ENCODE results near the gene KIF26B.
"Not testable (repeated sequence)": the region's sequence is repeated elsewhere in the genome, so short reads cannot be mapped to it uniquely, and the experiment has no call there.

The KIF26B gene

DNA sequence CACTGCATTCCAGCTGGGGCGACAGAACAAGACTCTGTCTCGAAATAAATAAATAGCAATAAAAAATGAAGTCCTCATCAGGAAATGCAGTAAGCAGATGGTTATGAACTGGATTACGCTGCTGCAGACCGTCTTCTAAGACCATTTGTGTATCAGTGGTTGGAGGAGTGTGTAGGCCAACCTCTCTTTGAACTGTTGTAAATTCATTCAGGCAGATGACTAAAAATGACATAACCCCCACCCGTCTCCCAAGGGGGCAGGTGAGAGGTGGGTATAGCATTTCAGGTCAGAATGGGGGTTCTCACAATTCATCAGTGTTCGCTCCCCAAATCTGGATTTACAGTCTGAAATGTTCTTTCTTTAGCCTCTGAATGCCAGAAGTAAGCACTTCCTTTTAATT is 177.3 kb downstream of the KIF26B start:
- in situ Hi-C loops (cut with MboI; ENCODE audit: low sequenced_read_pairs, unreplicated experiment): no loop called here
- TF ChIP-seq, protein P1, sequence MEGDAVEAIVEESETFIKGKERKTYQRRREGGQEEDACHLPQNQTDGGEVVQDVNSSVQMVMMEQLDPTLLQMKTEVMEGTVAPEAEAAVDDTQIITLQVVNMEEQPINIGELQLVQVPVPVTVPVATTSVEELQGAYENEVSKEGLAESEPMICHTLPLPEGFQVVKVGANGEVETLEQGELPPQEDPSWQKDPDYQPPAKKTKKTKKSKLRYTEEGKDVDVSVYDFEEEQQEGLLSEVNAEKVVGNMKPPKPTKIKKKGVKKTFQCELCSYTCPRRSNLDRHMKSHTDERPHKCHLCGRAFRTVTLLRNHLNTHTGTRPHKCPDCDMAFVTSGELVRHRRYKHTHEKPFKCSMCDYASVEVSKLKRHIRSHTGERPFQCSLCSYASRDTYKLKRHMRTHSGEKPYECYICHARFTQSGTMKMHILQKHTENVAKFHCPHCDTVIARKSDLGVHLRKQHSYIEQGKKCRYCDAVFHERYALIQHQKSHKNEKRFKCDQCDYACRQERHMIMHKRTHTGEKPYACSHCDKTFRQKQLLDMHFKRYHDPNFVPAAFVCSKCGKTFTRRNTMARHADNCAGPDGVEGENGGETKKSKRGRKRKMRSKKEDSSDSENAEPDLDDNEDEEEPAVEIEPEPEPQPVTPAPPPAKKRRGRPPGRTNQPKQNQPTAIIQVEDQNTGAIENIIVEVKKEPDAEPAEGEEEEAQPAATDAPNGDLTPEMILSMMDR (IDR thresholded peaks at IDR 0.05; ENCODE audit: borderline replicate concordance, control extremely low read depth, extremely low read depth, insufficient read depth, missing control alignments): no peak
- DNase-seq (ENCODE audit: low spot score): no peak

DNA sequence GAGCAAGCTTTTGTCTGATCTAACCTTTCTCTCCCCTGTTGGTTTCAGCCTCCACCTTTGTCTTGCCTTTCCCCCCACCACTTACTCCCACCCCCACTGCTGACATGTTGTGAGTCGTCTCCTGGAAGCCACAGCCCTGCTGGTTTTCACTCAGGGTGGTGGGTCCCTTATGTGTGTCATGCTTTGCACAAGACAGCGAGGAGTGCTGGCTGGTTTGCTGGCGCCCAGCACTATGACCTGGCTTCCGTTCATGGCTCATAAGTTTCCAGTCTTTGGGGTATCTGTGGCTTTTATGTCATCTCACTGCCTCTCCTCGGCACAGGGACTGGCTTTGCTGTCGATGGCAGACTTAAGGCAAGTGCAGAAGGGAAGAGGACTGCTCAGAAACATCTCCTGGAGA is 177.7 kb downstream of the KIF26B start:
- in situ Hi-C loops (cut with MboI; ENCODE audit: low sequenced_read_pairs, unreplicated experiment): no loop called here
- no peak for DNase-seq (ENCODE audit: low spot score)
- TF ChIP-seq, protein P1 (IDR thresholded peaks at IDR 0.05; ENCODE audit: borderline replicate concordance, control extremely low read depth, extremely low read depth, insufficient read depth, missing control alignments): no peak

- DNase-seq (ENCODE audit: low spot score): no peak
- in situ Hi-C loops (cut with MboI; ENCODE audit: low sequenced_read_pairs, unreplicated experiment): no loop called here
- TF ChIP-seq, protein P1 (IDR thresholded peaks at IDR 0.05; ENCODE audit: borderline replicate concordance, control extremely low read depth, extremely low read depth, insufficient read depth, missing control alignments): no peak
Observed at GRCh38 chr1:245334235-245334634, 179.4 kb downstream of the KIF26B start.

DNA sequence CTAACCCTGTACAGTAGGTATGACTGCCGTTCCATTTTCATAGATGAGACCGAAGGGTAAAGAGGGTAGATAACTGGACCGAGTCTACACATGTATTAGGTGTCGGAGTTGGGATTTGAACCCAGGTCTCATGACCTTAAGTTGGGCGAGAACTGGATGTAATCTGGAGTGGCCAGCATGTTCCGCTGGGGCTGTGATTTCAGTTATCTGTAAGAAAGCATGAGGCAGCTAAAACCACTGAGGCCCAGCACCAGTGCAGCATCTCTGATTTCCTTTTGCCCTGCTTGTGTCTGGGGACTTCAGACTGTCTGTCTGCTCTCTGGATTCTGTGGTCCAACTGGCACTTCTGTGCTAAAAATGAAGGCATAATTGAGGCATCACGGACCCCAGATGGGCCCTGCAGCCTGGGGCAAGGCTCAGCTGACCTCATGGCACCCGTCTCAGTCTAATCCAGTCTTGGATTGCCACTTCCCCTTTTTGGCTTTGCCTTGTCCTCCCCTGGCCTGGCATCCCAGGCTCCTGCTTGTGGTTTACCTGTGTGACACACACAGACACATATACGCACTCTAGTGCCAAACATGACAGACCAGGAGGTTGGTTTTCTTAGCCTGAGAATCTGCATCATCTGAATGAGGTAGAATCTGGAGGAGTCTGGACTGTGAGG is 180.2 kb downstream of the KIF26B start:
- DNase-seq (ENCODE audit: low spot score): no peak
- in situ Hi-C loops (cut with MboI; ENCODE audit: low sequenced_read_pairs, unreplicated experiment): no loop called here
- TF ChIP-seq, protein P1 (IDR thresholded peaks at IDR 0.05; ENCODE audit: borderline replicate concordance, control extremely low read depth, extremely low read depth, insufficient read depth, missing control alignments): no peak

DNA sequence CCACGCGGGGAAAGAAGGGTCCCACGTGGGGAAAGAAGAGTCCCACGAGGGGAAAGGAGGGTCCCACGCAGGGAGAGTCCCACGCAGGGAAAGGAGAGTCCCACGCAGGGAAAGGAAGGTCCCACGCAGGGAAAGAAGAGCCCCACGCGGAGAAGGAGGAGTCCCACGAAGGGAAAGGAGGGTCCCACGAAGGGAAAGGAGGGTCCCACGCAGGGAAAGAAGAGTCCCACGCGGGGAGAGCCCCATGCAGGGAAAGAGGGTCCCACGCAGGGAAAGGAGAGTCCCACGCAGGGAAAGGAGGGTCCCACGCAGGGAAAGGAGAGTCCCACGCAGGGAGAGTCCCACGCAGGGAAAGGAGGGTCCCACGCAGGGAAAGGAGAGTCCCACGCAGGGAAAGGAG is 180.9 kb downstream of the KIF26B start:
- in situ Hi-C loops (cut with MboI; ENCODE audit: low sequenced_read_pairs, unreplicated experiment); DNase-seq (ENCODE audit: low spot score): not testable (repeated sequence)

- TF ChIP-seq, protein P1 (IDR thresholded peaks at IDR 0.05; ENCODE audit: borderline replicate concordance, control extremely low read depth, extremely low read depth, insufficient read depth, missing control alignments): no peak
- in situ Hi-C loops (cut with MboI; ENCODE audit: low sequenced_read_pairs, unreplicated experiment): no loop called here
- no peak for DNase-seq (ENCODE audit: low spot score)
Observed at GRCh38 chr1:245336149-245336983, 181.6 kb downstream of the KIF26B start.

- DNase-seq (ENCODE audit: low spot score); in situ Hi-C loops (cut with MboI; ENCODE audit: low sequenced_read_pairs, unreplicated experiment): not testable (repeated sequence)
Observed at GRCh38 chr1:245336984-245337355, 182.2 kb downstream of the KIF26B start.

Data from GM13976 (cell line).